Lung (tissue), 12 donors: ENCODE results near the gene KCNG2. TPM values are rescaled to one million over a fixed set of nuclear protein-coding genes. Genes with fewer than 3 reads are reported as not detected.

Experiments
- ATAC-seq: fragments of 200-7000 bp; cut with Tn5 transposase; one replicate; pipeline ENCODE4 v1.9.1; 2020; ENCODE audit warnings: moderate number of reproducible peaks; ENCODE audit not compliant: insufficient read depth, low FRiP score
- DNase-seq, 3 donors: peaks; one replicate each; pipeline ENCODE4 v3.0.0-alpha.2; 2013 to 2017
- H3K27ac ChIP-seq, 2 donors: one replicate each; pipeline ENCODE4 v1.5.1; 2013; ENCODE audit warnings: mild to moderate bottlenecking in 2 of 2, moderate library complexity in 2 of 2, control low read depth in 1 of 2, inconsistent platforms in 1 of 2, low read depth in 1 of 2, low read length in 1 of 2
- H3K27me3 ChIP-seq, 3 donors: one replicate each; pipeline ENCODE4 v1.5.1; 2013; ENCODE audit warnings: low read length in 2 of 3; ENCODE audit not compliant: control insufficient read depth in 3 of 3, insufficient read depth in 3 of 3
- H3K36me3 ChIP-seq, 4 donors: one replicate each; pipeline ENCODE4 v1.5.1; 2013; ENCODE audit warnings: low read length in 4 of 4, mild to moderate bottlenecking in 1 of 4, moderate library complexity in 1 of 4; ENCODE audit not compliant: control insufficient read depth in 4 of 4, insufficient read depth in 4 of 4
- H3K4me1 ChIP-seq, 5 donors: one replicate each; pipeline ENCODE4 v1.5.1; 2013; ENCODE audit warnings: low read length in 5 of 5, mild to moderate bottlenecking in 2 of 5, moderate library complexity in 1 of 5; ENCODE audit not compliant: control insufficient read depth in 5 of 5, insufficient read depth in 5 of 5
- H3K4me3 ChIP-seq: one replicate; pipeline ENCODE4 v1.5.1; 2013; ENCODE audit warnings: mild to moderate bottlenecking, control low read depth, moderate library complexity
- H3K9ac ChIP-seq, 2 donors: one replicate each; pipeline ENCODE4 v1.5.1; 2013; ENCODE audit warnings: low read length in 2 of 2, control low read depth in 1 of 2; ENCODE audit not compliant: insufficient read depth in 1 of 2
- H3K9me3 ChIP-seq, 4 donors: one replicate each; pipeline ENCODE4 v1.5.1; 2013; ENCODE audit warnings: low read length in 3 of 4, mild to moderate bottlenecking in 1 of 4, moderate library complexity in 1 of 4; ENCODE audit not compliant: control insufficient read depth in 4 of 4, insufficient read depth in 3 of 4
- CTCF ChIP-seq: IDR thresholded peaks from 2 replicates; pipeline ENCODE4 v1.5.1; 2012; ENCODE audit warnings: mild to moderate bottlenecking; ENCODE audit errors: control extremely low read depth, extremely low read depth
- WGBS, 2 donors: extraction: QIAGEN DNeasy Blood & Tissue Kit; methylation state at CpG; one replicate each; pipeline ENCODE4 v1.1.7; 2013; 5-methylcytosine and 5-hydroxymethylcytosine counted together
- polyA plus RNA-seq, 2 donors: library from polyadenylated mRNA; stranded (reverse); fragments of 200-250 nt; gene quantifications; one replicate each; pipeline ENCODE4 v1.2.1, GENCODE V29; 2013
- total RNA-seq, 2 donors: library from RNA; depleted of rRNA in 1 of 2; stranded (reverse); fragments of >200 nt in 1 of 2; gene quantifications; one replicate each; pipeline ENCODE4 v1.2.1, GENCODE V29; 2014 to 2021
- donor health status: control.
- donor health status: control.
- donor health status: Bipolar disorder and iron deficiency.
- donor health status: healthy.
- donor health status: DM: yes; HTN: yes; CAD: no.

Gene KCNG2
- total and polyA plus RNA-seq, 4 donors = 0.16 to 1.8 (median 1.2) TPM

- ATAC-seq = no peak
- no peak for TF ChIP-seq CTCF
- H3K27me3 ChIP-seq = no peaks in the 10 kb centered on the region
- H3K27ac ChIP-seq = no peak overlapping the region
- no peak overlapping the region for H3K4me3 ChIP-seq
- peaks cover 0 to 2% (median 0%) of the 10 kb centered on the region in 5 donors for H3K4me1 ChIP-seq
- WGBS, 2 donors = 92 to 97% methylated on average over 3 of the region's 3 CpGs
- no peak for DNase-seq
- peaks cover 0 to 5% (median 0%) of the 10 kb centered on the region in 4 donors for H3K9me3 ChIP-seq
- H3K36me3 ChIP-seq = no peaks in the 10 kb centered on the region
- H3K9ac ChIP-seq = no peak overlapping the region
Measured at GRCh38 chr18:79832169-79832568, 34.4 kb downstream of the KCNG2 start.

- WGBS, 2 donors = 72 to 77% methylated on average over 6 of the region's 6 CpGs
- Histone ChIP-seq H3K4me1 (no peaks in the 10 kb centered on the region), H3K27ac (no peak overlapping the region), H3K9me3 (peaks cover 0 to 5% (median 0%) of the 10 kb centered on the region in 4 donors), H3K27me3 (no peaks in the 10 kb centered on the region), H3K9ac (no peak overlapping the region), H3K36me3 (no peaks in the 10 kb centered on the region), H3K4me3 (no peak overlapping the region)
- no peak for ATAC-seq
- no peak for TF ChIP-seq CTCF
- DNase-seq = no peak
Measured at GRCh38 chr18:79834834-79835233, 37.1 kb downstream of the KCNG2 start.

GRCh38 chr18:79841936-79842335, 44.2 kb downstream of the KCNG2 start:
- WGBS, 2 donors = 95 to 98% methylated on average over 4 of the region's 4 CpGs
- Histone ChIP-seq H3K27me3 (no peaks in the 10 kb centered on the region), H3K36me3 (no peaks in the 10 kb centered on the region), H3K9me3 (peaks cover 0 to 8% (median 2%) of the 10 kb centered on the region in 4 donors), H3K4me3 (no peak overlapping the region), H3K4me1 (no peaks in the 10 kb centered on the region), H3K27ac (no peak overlapping the region), H3K9ac (no peak overlapping the region)
- TF ChIP-seq CTCF = no peak
- ATAC-seq (no peak), DNase-seq (no peak)

- ATAC-seq = no peak
- no peak for TF ChIP-seq CTCF
Measured at GRCh38 chr18:79844999-79845563, 47.3 kb downstream of the KCNG2 start.

More at GRCh38 chr18:79844999-79845563, 47.3 kb downstream of the KCNG2 start:
- Histone ChIP-seq H3K27ac (no peak overlapping the region), H3K9ac (no peak overlapping the region), H3K4me3 (no peak overlapping the region), H3K4me1 (no peaks in the 10 kb centered on the region), H3K27me3 (no peaks in the 10 kb centered on the region), H3K36me3 (no peaks in the 10 kb centered on the region), H3K9me3 (peaks cover 0 to 12% (median 2%) of the 10 kb centered on the region in 4 donors)
- WGBS, 2 donors = 92 to 95% methylated on average over 10 of the region's 10 CpGs
- no peak for DNase-seq
